GM18505 (cell line): ENCODE measurements around the gene RALGPS1.
A peak's percentile ranks its signal among the peaks of the same experiment; 100 is the strongest.

Source experiments
- ATAC-seq: cut with Tn5 transposase; IDR thresholded peaks from one replicate; pipeline ENCODE4 v1.9.1; 2021; ENCODE audit not compliant: unreplicated experiment
- POLR2A ChIP-seq: IDR thresholded peaks from 4 replicates; pipeline ENCODE4 v1.6.1; 2011; ENCODE audit warnings: borderline replicate concordance; ENCODE audit not compliant: insufficient read depth, insufficient read length; ENCODE audit errors: extremely low read depth

Gene RALGPS1

GRCh38 chr9:127159949-127160610, 245.5 kb downstream of the RALGPS1 start:
- no peak for ATAC-seq

GRCh38 chr9:127161081-127161624, 246.6 kb downstream of the RALGPS1 start:
- no peak for ATAC-seq
- no peak for TF ChIP-seq POLR2A

More at GRCh38 chr9:127159949-127160610, 245.5 kb downstream of the RALGPS1 start:
- no peak for TF ChIP-seq POLR2A

DNA sequence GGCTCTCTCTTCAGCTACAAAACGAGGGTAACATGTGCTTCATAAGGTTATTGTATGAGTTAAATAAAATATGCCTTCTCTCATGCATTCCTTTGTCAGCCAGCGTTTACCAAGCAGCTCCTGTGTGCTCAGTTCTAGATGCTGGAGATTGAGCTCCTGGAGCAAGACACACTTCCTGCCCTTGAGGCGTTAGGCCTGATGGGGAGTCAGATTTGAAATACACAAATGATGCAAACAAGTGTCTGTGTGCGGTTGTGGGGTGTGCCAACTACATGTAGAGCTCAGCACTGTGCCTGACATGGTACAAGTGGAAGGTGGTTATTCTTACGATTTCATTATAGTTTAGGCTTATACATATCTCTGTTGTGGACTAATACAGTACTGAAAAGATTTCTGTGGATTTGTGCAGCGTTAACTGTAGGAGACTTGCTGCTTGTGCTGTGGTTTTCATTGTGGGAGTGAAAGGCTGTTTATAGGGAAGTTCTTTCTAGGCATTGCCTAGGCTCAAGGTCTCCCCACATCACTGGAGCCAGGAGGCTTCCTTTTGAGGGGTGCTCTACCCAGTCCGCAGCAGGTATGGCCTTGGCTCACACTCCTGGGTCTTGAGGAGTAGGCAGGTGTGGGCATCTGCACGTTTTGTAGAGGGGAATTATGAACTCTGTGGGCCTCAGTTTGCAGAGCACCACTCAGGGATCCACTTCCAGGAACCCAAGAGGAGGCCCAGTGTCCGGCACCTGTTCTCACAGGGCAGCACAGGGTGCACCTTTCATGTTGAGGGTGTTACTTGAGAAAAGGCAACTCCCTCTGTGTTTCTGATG, 247.7 kb downstream of the RALGPS1 start:
- ATAC-seq, result no peak

GRCh38 chr9:127162864-127163365, 248.3 kb downstream of the RALGPS1 start:
- ATAC-seq, result no peak
- TF ChIP-seq POLR2A, result no peak

More for the DNA sequence above, 247.7 kb downstream of the RALGPS1 start:
- TF ChIP-seq POLR2A, result no peak

DNA sequence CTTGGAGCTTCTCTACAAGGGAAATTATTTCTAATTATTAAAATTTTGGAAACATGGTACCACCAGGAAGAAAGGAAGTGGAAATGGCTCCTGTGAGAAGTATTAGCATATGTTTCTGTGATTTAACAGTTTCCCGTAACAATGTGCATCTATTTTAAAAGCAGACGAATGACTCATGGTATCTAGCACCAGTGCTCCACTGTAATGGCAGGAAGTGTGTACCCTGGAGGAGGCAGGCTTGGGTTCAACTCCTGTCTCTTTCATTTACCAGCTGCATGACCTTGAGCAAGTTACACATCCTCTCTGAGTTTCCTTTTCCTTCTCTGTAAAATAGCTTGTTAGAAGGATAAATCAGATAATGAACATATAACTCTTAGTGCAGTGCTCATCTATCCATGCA, 248.8 kb downstream of the RALGPS1 start:
- TF ChIP-seq POLR2A, result no peak
- no peak for ATAC-seq

DNA sequence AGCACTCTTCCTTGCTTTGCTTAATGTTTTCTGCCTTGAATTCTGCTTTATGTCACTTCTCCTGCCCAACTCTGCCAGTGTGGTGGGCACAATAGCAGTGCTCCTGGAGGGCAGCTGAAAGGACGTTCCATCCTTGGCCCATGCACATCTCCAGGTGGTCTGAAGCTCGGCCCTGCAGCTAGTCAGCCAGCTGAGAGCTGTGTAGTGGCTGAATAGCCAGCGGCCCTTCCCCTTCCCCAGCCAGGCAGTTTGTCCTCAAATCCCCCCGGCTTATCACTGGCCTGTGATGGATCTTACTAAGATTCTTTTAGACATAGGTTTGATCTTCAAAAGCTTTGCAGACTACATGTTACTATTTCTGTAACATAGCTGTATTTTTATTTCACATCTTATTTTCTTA, 250.5 kb downstream of the RALGPS1 start:
- no peak for ATAC-seq
- no peak for TF ChIP-seq POLR2A

- TF ChIP-seq POLR2A, result no peak
- no peak for ATAC-seq
Observed at GRCh38 chr9:127166111-127166510, 251.5 kb downstream of the RALGPS1 start.

- ATAC-seq, result peak; percentile 54
- TF ChIP-seq POLR2A, result no peak
Observed at GRCh38 chr9:127166651-127167524, 252.3 kb downstream of the RALGPS1 start.

DNA sequence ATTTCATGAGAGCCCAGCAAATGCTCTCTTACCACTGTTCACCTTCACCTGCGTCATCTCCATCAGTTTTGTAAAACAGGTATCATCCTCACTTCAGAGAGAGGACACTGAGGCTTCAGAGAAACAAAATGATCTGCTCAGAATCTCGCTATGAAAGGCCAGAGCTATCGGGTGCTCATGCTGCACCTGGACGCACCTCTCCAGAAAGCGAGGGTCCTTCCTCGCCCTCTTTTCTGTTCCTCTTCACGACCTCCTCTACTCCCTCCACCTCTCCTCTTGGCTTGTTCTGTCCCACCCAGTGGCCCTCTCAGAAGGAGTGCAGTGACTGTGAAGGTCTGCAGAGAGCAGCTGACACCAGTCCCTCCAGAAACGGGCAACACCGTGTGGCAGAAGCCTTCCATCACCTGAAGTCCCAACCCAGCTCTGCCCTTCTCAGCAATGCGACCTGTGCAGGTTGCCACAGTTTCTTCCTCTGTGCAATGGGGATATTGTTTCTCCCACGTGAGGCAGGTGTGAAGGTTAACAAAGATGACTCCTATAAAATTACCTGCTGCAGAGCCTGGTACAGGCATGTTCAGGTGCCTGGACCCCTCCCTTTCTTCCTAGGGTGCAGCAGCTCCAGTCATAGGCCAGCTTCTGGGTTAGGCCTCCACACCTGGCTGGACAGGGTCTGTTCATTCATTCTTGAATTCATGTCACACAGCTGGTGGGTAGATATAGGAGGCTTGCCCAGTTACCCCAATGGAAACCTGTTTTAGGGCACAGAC, 253.2 kb downstream of the RALGPS1 start:
- no peak for ATAC-seq
- TF ChIP-seq POLR2A, result no peak

GRCh38 chr9:127168756-127169574, 254.4 kb downstream of the RALGPS1 start:
- ATAC-seq, result no peak

DNA sequence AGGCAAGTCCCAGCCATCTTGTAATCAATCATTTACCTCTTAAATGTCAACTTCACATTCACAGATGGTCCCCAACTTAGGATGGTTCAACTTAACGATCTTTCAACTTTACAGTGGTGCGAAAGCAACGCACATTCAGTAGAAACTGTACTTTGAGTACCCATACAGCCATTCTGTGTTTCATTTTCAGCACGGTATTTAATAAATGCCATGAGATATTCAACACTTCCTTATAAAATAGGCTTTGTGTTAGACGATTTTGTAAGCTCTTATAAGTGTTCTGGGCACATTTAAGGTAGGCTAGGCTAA, 254.9 kb downstream of the RALGPS1 start:
- no peak for TF ChIP-seq POLR2A
- ATAC-seq, result no peak

More at GRCh38 chr9:127168756-127169574, 254.4 kb downstream of the RALGPS1 start:
- TF ChIP-seq POLR2A, result no peak
